Ovary (tissue), 3 donors: Measurements from ENCODE around the gene TTLL11.

Source experiments
- CTCF ChIP-seq, 3 donors: fragments of 450-650 bp in 2 of 3; fragments of 200-600 bp in 1 of 3; IDR thresholded peaks; one replicate each; pipeline versions ENCODE4 v1.5.1 to v1.8.0; 2016 to 2022; ENCODE audit warnings: antibody characterized with exemption in 3 of 3, mild to moderate bottlenecking in 1 of 3
- POLR2A ChIP-seq: fragments of 450-650 bp; IDR thresholded peaks from one replicate; pipeline ENCODE4 v1.6.1; 2017; ENCODE audit warnings: antibody characterized with exemption, mild to moderate bottlenecking, moderate library complexity
- donor health status: DM: no; HTN: no; CAD: no.

GRCh38 chr9:121824651-121825030 lies 268.5 kb downstream of the TTLL11 start:
- TF ChIP-seq CTCF (IDR thresholded peaks at IDR 0.05) (no peak), POLR2A (no peak)
